B cell (primary cell): ENCODE data around the gene ZC2HC1B. TPM values are rescaled to one million over a fixed set of nuclear protein-coding genes. Genes with fewer than 3 reads are reported as not detected.

Experiments used
- ATAC-seq: fragments of 200-7000 bp; cut with Tn5 transposase; one replicate; pipeline ENCODE4 v1.10.0; 2021; ENCODE audit warnings: low read depth, mild to moderate bottlenecking, moderate number of reproducible peaks, moderate library complexity
- CTCF ChIA-PET: fragments of 350-600 bp; sonication (Branson Sonifier 250); formaldehyde crosslinking; loops from one replicate; lab custom pipeline; 2021; ENCODE audit warnings: antibody characterized with exemption, inconsistent platforms; lab: Charles Lee
- POLR2A ChIA-PET: fragments of 350-600 bp; sonication (Branson Sonifier 250); formaldehyde crosslinking; loops from one replicate; lab custom pipeline; 2021; ENCODE audit warnings: antibody characterized with exemption; lab: Charles Lee
- DNase-seq: peaks from one replicate; pipeline ENCODE4 v3.0.0; 2013
- H2AFZ ChIP-seq: 2 replicates; pipeline ENCODE4 v1.6.1; 2012; ENCODE audit warnings: mild to moderate bottlenecking, low read depth, low read length; ENCODE audit not compliant: insufficient read depth, poor library complexity, severe bottlenecking
- H3K27ac ChIP-seq, 2 donors: 1 replicate in 1 of 2; 2 replicates in 1 of 2; pipeline ENCODE4 v1.5.1; 2012 to 2013; ENCODE audit warnings: low read length in 2 of 2, mild to moderate bottlenecking in 2 of 2, moderate library complexity in 1 of 2
- H3K27me3 ChIP-seq, 4 experiments: fragments of 200-600 bp in 1 of 4; sonication (generic) in 1 of 4; replicated peaks in 1 of 4; 1 replicate in 2 of 4; 2 replicates in 2 of 4; pipeline versions ENCODE4 v1.6.1 to v1.7.0; 2013 to 2016; ENCODE audit warnings: low read length in 3 of 4, mild to moderate bottlenecking in 2 of 4, mixed read lengths in 1 of 4, moderate library complexity in 1 of 4; ENCODE audit not compliant: insufficient read depth in 4 of 4, control insufficient read depth in 3 of 4; ENCODE audit errors: control extremely low read depth in 1 of 4
- H3K36me3 ChIP-seq, 2 experiments: replicated peaks in 1 of 2; 1 replicate in 1 of 2; 2 replicates in 1 of 2; pipeline versions ENCODE4 v1.6.1 to v1.7.1; 2013; ENCODE audit warnings: low read length in 1 of 2; ENCODE audit not compliant: insufficient read depth in 2 of 2, control insufficient read depth in 1 of 2; ENCODE audit errors: control extremely low read depth in 1 of 2, extremely low read depth in 1 of 2
- H3K4me1 ChIP-seq, 2 donors: fragments of 200-600 bp in 1 of 2; sonication (generic) in 1 of 2; 1 replicate in 1 of 2; 2 replicates in 1 of 2; pipeline versions ENCODE4 v1.5.1 to v1.6.1; 2013 to 2017; ENCODE audit warnings: low read length in 2 of 2; ENCODE audit not compliant: control insufficient read depth in 2 of 2, insufficient read depth in 2 of 2
- H3K4me2 ChIP-seq: replicated peaks from 2 replicates; pipeline ENCODE3; 2012; ENCODE audit warnings: mild to moderate bottlenecking, low read depth, low read length; ENCODE audit not compliant: poor library complexity, severe bottlenecking
- H3K4me3 ChIP-seq, 5 experiments: fragments of 200-600 bp in 1 of 5; sonication (generic) in 1 of 5; 1 replicate in 3 of 5; 2 replicates in 2 of 5; pipeline versions ENCODE4 v1.5.1 to v1.7.0; 2011 to 2016; ENCODE audit warnings: low read length in 4 of 5, mild to moderate bottlenecking in 4 of 5, low read depth in 2 of 5, control low read depth in 1 of 5, moderate library complexity in 1 of 5; ENCODE audit not compliant: insufficient read depth in 1 of 5; ENCODE audit errors: control extremely low read depth in 1 of 5, extremely low read depth in 1 of 5
- H3K79me2 ChIP-seq: fragments of 200-600 bp; sonication (generic); one replicate; pipeline ENCODE4 v1.6.0; 2016; ENCODE audit warnings: low read length; ENCODE audit not compliant: control insufficient read depth, insufficient read depth
- H3K9ac ChIP-seq: fragments of 200-600 bp; sonication (generic); 2 replicates; pipeline ENCODE4 v1.6.1; 2017; ENCODE audit warnings: mild to moderate bottlenecking, low read length, moderate library complexity
- H3K9me3 ChIP-seq, 3 donors: one replicate each; pipeline versions ENCODE4 v1.6.1 to v1.7.1; 2013; ENCODE audit warnings: low read length in 2 of 3; ENCODE audit not compliant: control insufficient read depth in 2 of 3, insufficient read depth in 1 of 3; ENCODE audit errors: control extremely low read depth in 1 of 3
- H4K20me1 ChIP-seq: 2 replicates; pipeline ENCODE4 v1.6.0; 2012; ENCODE audit warnings: mild to moderate bottlenecking, low read length; ENCODE audit not compliant: insufficient read depth, control insufficient read depth, poor library complexity, severe bottlenecking
- H3K27ac Mint-ChIP-seq: one replicate; pipeline ENCODE4 v1.8.0; 2021; ENCODE audit warnings: mixed read lengths
- H3K27me3 Mint-ChIP-seq: one replicate; pipeline ENCODE4 v1.8.0; 2021; ENCODE audit warnings: mixed read lengths
- H3K4me1 Mint-ChIP-seq: one replicate; pipeline ENCODE4 v1.8.0; 2021; ENCODE audit warnings: mixed read lengths
- H3K4me3 Mint-ChIP-seq: one replicate; pipeline ENCODE4 v1.8.0; 2021; ENCODE audit warnings: mixed read lengths
- H3K9me3 Mint-ChIP-seq: one replicate; pipeline ENCODE4 v1.8.0; 2022; ENCODE audit warnings: mixed read lengths; ENCODE audit not compliant: insufficient read depth
- CTCF ChIP-seq: fragments of 200-600 bp; IDR thresholded peaks from one replicate; pipeline ENCODE4 v1.8.0; 2022; ENCODE audit warnings: antibody characterized with exemption, mild to moderate bottlenecking
- EZH2 ChIP-seq: IDR thresholded peaks from 2 replicates; pipeline ENCODE4 v1.6.1; 2012; ENCODE audit warnings: borderline replicate concordance, low read depth, mild to moderate bottlenecking, moderate library complexity, low read length; ENCODE audit not compliant: insufficient read depth, poor library complexity, severe bottlenecking
- WGBS: methylation state at CpG from one replicate; pipeline ENCODE4 v1.1.5; 2013; ENCODE audit warnings: missing lambda C conversion rate; ENCODE audit not compliant: insufficient coverage; 5-methylcytosine and 5-hydroxymethylcytosine counted together
- intact Hi-C: fragments of 100-400 bp; cut with micrococcal nuclease; formaldehyde crosslinking; loops from one replicate; pipeline ENCODE4 v1.10.0; 2022
- polyA plus RNA-seq: library from polyadenylated mRNA; depleted of rRNA; stranded (reverse); fragments of >200 nt; gene quantifications from 2 replicates; pipeline ENCODE4 v1.2.3, GENCODE V29; 2012
- total RNA-seq, 2 donors: library from RNA; stranded (reverse); fragments of 120-200 nt in 1 of 2; gene quantifications; 1 replicate in 1 of 2; 2 replicates in 1 of 2; pipeline versions ENCODE4 v1.2.3 to v1.2.4, GENCODE V29; 2013 to 2022

The ZC2HC1B gene
- total and polyA plus RNA-seq, 2 donors (not counting 1 experiment from before 2014, with no cell fraction given): 0.51 to 0.84 TPM

- TF ChIP-seq EZH2: no peak
- TF ChIP-seq CTCF: no peak
- Histone ChIP-seq H3K9me3 (peaks cover 0 to 17% (median 5%) of the 10 kb centered on the region in 3 donors), H4K20me1 (no peaks in the 10 kb centered on the region), H3K27ac (no peak overlapping the region), H3K4me2 (no peak overlapping the region), H3K4me3 (no peak overlapping the region), H3K9ac (no peak overlapping the region), H3K36me3 (peaks cover 0 to 4% of the 10 kb centered on the region in 2 experiments), H3K27me3 (no peaks in the 10 kb centered on the region), H2AFZ (no peak overlapping the region), H3K79me2 (no peaks in the 10 kb centered on the region), H3K4me1 (no peaks in the 10 kb centered on the region)
- intact Hi-C loops: no loop called here
- peaks cover 12% of the 10 kb centered on the region for H3K9me3 Mint-ChIP-seq
- no peaks in the 10 kb centered on the region for H3K27me3 Mint-ChIP-seq
- POLR2A ChIA-PET: no interaction called here
- H3K4me1 Mint-ChIP-seq: no peaks in the 10 kb centered on the region
- DNase-seq (no peak), ATAC-seq (no peak)
- WGBS: no CpG with 5 or more reads among the region's 1 CpG
- H3K4me3 Mint-ChIP-seq: no peak overlapping the region
- CTCF ChIA-PET: no interaction called here
- no peak overlapping the region for H3K27ac Mint-ChIP-seq
These were observed 64.6 kb downstream of the ZC2HC1B start for GRCh38 chr6:143928853-143929252.

- H3K4me3 Mint-ChIP-seq: no peak overlapping the region
These were observed 65.7 kb downstream of the ZC2HC1B start for GRCh38 chr6:143929975-143930374.

More at GRCh38 chr6:143929975-143930374, 65.7 kb downstream of the ZC2HC1B start:
- Histone ChIP-seq H3K27me3 (no peaks in the 10 kb centered on the region), H3K9me3 (peaks cover 0 to 17% (median 5%) of the 10 kb centered on the region in 3 donors), H2AFZ (no peak overlapping the region), H4K20me1 (no peaks in the 10 kb centered on the region), H3K27ac (no peak overlapping the region), H3K79me2 (no peaks in the 10 kb centered on the region), H3K4me1 (no peaks in the 10 kb centered on the region), H3K9ac (no peak overlapping the region), H3K4me3 (no peak overlapping the region), H3K36me3 (peaks cover 0 to 4% of the 10 kb centered on the region in 2 experiments), H3K4me2 (no peak overlapping the region)
- intact Hi-C loops: no loop called here
- no peaks in the 10 kb centered on the region for H3K4me1 Mint-ChIP-seq
- ChIA-PET CTCF (interaction anchor here (3.1 kb wide), 1 partner anchor 10 kb away, joined by 12 read pairs; no protein-coding TSS in a partner anchor), POLR2A (no interaction called here)
- no peak overlapping the region for H3K27ac Mint-ChIP-seq
- no peak for DNase-seq
- ATAC-seq: no peak
- H3K9me3 Mint-ChIP-seq: peaks cover 12% of the 10 kb centered on the region
- TF ChIP-seq CTCF: no peak
- no peak for TF ChIP-seq EZH2
- H3K27me3 Mint-ChIP-seq: no peaks in the 10 kb centered on the region
